Fibroblast of skin of back (primary cell): ENCODE measurements around the gene TUFT1.

ENCODE experiments used
- DNase-seq: peaks from one replicate; pipeline ENCODE4 v3.0.0-alpha.2; 2013

Gene TUFT1

GRCh38 chr1:151539321-151540020 is 638 bp upstream of the TUFT1 start:
- peak; percentile 93 for DNase-seq

- no peak for DNase-seq
Observed at GRCh38 chr1:151540982-151541377, 871 bp downstream of the TUFT1 start.

- DNase-seq = no peak
Observed at GRCh38 chr1:151541752-151542151, 1.6 kb downstream of the TUFT1 start.

GRCh38 chr1:151542710-151543129 is 2.6 kb downstream of the TUFT1 start:
- peak; percentile 95 for DNase-seq

- DNase-seq = no peak
Observed at GRCh38 chr1:151545542-151545941, 5.4 kb downstream of the TUFT1 start.

GRCh38 chr1:151546011-151546925 is 6.2 kb downstream of the TUFT1 start:
- no peak for DNase-seq

- peak; percentile 97 for DNase-seq
Observed at GRCh38 chr1:151547119-151547899, 7.2 kb downstream of the TUFT1 start.

GRCh38 chr1:151547900-151548230 is 7.8 kb downstream of the TUFT1 start:
- DNase-seq = no peak

- no peak for DNase-seq
Observed at GRCh38 chr1:151549199-151549598, 9.1 kb downstream of the TUFT1 start.

- peak; percentile 34 for DNase-seq
Observed at GRCh38 chr1:151553659-151554058, 13.6 kb downstream of the TUFT1 start.

GRCh38 chr1:151556052-151556451 is 15.9 kb downstream of the TUFT1 start:
- no peak for DNase-seq

GRCh38 chr1:151562661-151563060 is 22.6 kb downstream of the TUFT1 start:
- no peak for DNase-seq

- DNase-seq = no peak
Observed at GRCh38 chr1:151563376-151563775, 23.3 kb downstream of the TUFT1 start.

- DNase-seq = no peak
Observed at GRCh38 chr1:151565502-151566189, 25.5 kb downstream of the TUFT1 start.

- DNase-seq = no peak
Observed at GRCh38 chr1:151568626-151569088, 28.5 kb downstream of the TUFT1 start.

GRCh38 chr1:151570819-151571218 is 30.7 kb downstream of the TUFT1 start:
- DNase-seq = no peak

- DNase-seq = peak; percentile 86
Observed at GRCh38 chr1:151574575-151575529, 34.7 kb downstream of the TUFT1 start.

- DNase-seq = no peak
Observed at GRCh38 chr1:151577173-151577572, 37.1 kb downstream of the TUFT1 start.

- no peak for DNase-seq
Observed at GRCh38 chr1:151578941-151579340, 38.8 kb downstream of the TUFT1 start.

GRCh38 chr1:151579436-151580225 is 39.5 kb downstream of the TUFT1 start:
- DNase-seq = no peak
